Lung (tissue), 16 donors: ENCODE measurements around the gene NUCB1. TPM values are rescaled to one million over a fixed set of nuclear protein-coding genes. Genes with fewer than 3 reads are reported as not detected.
A peak's percentile ranks its signal among the peaks of the same experiment; 100 is the strongest.

ENCODE experiments used
- ATAC-seq: fragments of 200-7000 bp; cut with Tn5 transposase; one replicate; pipeline ENCODE4 v1.9.1; 2020; ENCODE audit warnings: moderate number of reproducible peaks; ENCODE audit not compliant: insufficient read depth, low FRiP score
- DNase-seq, 3 donors: peaks; one replicate each; pipeline ENCODE4 v3.0.0-alpha.2; 2013 to 2017
- H3K27ac ChIP-seq, 2 donors: one replicate each; pipeline ENCODE4 v1.5.1; 2013; ENCODE audit warnings: mild to moderate bottlenecking in 2 of 2, moderate library complexity in 2 of 2, control low read depth in 1 of 2, inconsistent platforms in 1 of 2, low read depth in 1 of 2, low read length in 1 of 2
- H3K27me3 ChIP-seq, 3 donors: one replicate each; pipeline ENCODE4 v1.5.1; 2013; ENCODE audit warnings: low read length in 2 of 3; ENCODE audit not compliant: control insufficient read depth in 3 of 3, insufficient read depth in 3 of 3
- H3K36me3 ChIP-seq, 4 donors: one replicate each; pipeline ENCODE4 v1.5.1; 2013; ENCODE audit warnings: low read length in 4 of 4, mild to moderate bottlenecking in 1 of 4, moderate library complexity in 1 of 4; ENCODE audit not compliant: control insufficient read depth in 4 of 4, insufficient read depth in 4 of 4
- H3K4me1 ChIP-seq, 5 donors: one replicate each; pipeline ENCODE4 v1.5.1; 2013; ENCODE audit warnings: low read length in 5 of 5, mild to moderate bottlenecking in 2 of 5, moderate library complexity in 1 of 5; ENCODE audit not compliant: control insufficient read depth in 5 of 5, insufficient read depth in 5 of 5
- H3K4me3 ChIP-seq: one replicate; pipeline ENCODE4 v1.5.1; 2013; ENCODE audit warnings: mild to moderate bottlenecking, control low read depth, moderate library complexity
- H3K9ac ChIP-seq, 2 donors: one replicate each; pipeline ENCODE4 v1.5.1; 2013; ENCODE audit warnings: low read length in 2 of 2, control low read depth in 1 of 2; ENCODE audit not compliant: insufficient read depth in 1 of 2
- H3K9me3 ChIP-seq, 4 donors: one replicate each; pipeline ENCODE4 v1.5.1; 2013; ENCODE audit warnings: low read length in 3 of 4, mild to moderate bottlenecking in 1 of 4, moderate library complexity in 1 of 4; ENCODE audit not compliant: control insufficient read depth in 4 of 4, insufficient read depth in 3 of 4
- WGBS, 2 donors: extraction: QIAGEN DNeasy Blood & Tissue Kit; methylation state at CpG; one replicate each; pipeline ENCODE4 v1.1.7; 2013; 5-methylcytosine and 5-hydroxymethylcytosine counted together
- long read RNA-seq, 5 donors: transcript quantifications; one replicate each; lab custom pipeline, GENCODE V29; 2026
- polyA plus RNA-seq, 2 donors: library from polyadenylated mRNA; stranded (reverse); fragments of 200-250 nt; gene quantifications; one replicate each; pipeline ENCODE4 v1.2.1, GENCODE V29; 2013
- total RNA-seq, 2 donors: library from RNA; depleted of rRNA in 1 of 2; stranded (reverse); fragments of >200 nt in 1 of 2; gene quantifications; one replicate each; pipeline ENCODE4 v1.2.1, GENCODE V29; 2014 to 2021
- TF ChIP-seq, protein P1 (sequence below): IDR thresholded peaks from 2 replicates; pipeline ENCODE4 v1.5.1; 2012; ENCODE audit warnings: mild to moderate bottlenecking; ENCODE audit errors: control extremely low read depth, extremely low read depth
- donor health status: control.
- donor health status: control.
- donor health status: Bipolar disorder and iron deficiency.
- donor health status: healthy.
- donor health status: DM: yes; HTN: yes; CAD: no.

Gene NUCB1
- total RNA-seq (100 to 1,000 TPM; 214 to 346 TPM), polyA plus RNA-seq (100 to 1,000 TPM; 362 to 367 TPM)
- long read RNA-seq, donor 1, transcript NUCB1-201 (13 exons, 2,668 nt), result major isoform, 36 of 118 reads
- long read RNA-seq, donor 1, partial matches to known transcripts, result 77 of 118 reads
- long read RNA-seq, donor 1, other reads (novel, unspliced or antisense), result 0 of 118 reads
- long read RNA-seq, donor 2, partial matches to known transcripts, result 0 of 5 reads
- long read RNA-seq, donor 2, other reads (novel, unspliced or antisense), result 0 of 5 reads
- long read RNA-seq, donor 3, partial matches to known transcripts, result 27 of 29 reads
- long read RNA-seq, donor 3, other reads (novel, unspliced or antisense), result 0 of 29 reads
- long read RNA-seq, donor 4, partial matches to known transcripts, result 7 of 10 reads
- long read RNA-seq, donor 4, other reads (novel, unspliced or antisense), result 0 of 10 reads
- long read RNA-seq, donor 5, transcript NUCB1-201 (13 exons, 2,668 nt), result major isoform, 7 of 38 reads
- long read RNA-seq, donor 5, partial matches to known transcripts, result 28 of 38 reads
- long read RNA-seq, donor 5, other reads (novel, unspliced or antisense), result 0 of 38 reads

DNA sequence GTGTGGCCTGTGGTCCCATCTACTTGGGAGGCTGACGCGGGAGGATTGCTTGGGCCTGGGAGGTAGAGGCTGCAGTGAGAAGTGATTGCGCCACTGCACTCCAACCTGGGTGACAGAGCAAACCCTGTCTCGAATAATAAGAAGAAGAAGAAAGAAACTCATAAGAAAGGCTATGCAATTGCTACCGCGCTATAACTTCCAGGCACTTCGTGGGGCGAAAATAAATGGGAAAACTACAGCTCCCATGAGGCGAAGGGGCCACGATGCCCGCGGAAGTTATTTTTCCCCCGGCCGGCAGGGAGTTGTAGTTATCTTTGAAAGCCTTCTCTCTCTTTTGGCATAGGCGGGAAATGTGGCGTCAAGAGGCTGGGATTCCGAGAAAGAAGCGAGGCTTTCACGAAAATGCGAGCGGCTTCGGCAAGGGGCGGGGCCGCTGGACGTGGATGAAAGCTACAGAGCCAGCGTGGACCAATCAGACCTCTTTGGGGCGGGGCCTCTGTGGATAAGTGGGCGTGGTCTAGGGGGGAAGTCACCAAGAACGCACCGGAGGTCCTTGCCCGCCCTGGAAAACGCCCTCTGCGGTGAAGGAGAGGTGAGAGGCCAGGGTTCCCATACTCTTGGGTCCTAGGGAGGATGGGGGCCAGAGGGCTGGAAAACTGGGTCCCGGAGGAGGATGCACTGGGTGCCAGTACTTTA lies at the start of gene NUCB1:
Gene NUCB1 (plus strand): TSS at position 532 of the 696 bp plus-strand sequence. CDS start 485 bp downstream, outside the sequence.
- Histone ChIP-seq H3K27me3 (no peaks in the 10 kb centered on the region), H3K4me1 (peaks cover 0 to 19% (median 9%) of the 10 kb centered on the region in 5 donors), H3K4me3 (peak within 1 kb of the TSS; percentile 82), H3K9me3 (no peaks in the 10 kb centered on the region), H3K27ac (peak within 1 kb of the TSS; percentile 88 to 92), H3K36me3 (peaks cover 3 to 13% (median 5%) of the 10 kb centered on the region in 4 donors), H3K9ac (peak within 1 kb of the TSS; percentile 16 to 83)
- TF ChIP-seq, protein P1, sequence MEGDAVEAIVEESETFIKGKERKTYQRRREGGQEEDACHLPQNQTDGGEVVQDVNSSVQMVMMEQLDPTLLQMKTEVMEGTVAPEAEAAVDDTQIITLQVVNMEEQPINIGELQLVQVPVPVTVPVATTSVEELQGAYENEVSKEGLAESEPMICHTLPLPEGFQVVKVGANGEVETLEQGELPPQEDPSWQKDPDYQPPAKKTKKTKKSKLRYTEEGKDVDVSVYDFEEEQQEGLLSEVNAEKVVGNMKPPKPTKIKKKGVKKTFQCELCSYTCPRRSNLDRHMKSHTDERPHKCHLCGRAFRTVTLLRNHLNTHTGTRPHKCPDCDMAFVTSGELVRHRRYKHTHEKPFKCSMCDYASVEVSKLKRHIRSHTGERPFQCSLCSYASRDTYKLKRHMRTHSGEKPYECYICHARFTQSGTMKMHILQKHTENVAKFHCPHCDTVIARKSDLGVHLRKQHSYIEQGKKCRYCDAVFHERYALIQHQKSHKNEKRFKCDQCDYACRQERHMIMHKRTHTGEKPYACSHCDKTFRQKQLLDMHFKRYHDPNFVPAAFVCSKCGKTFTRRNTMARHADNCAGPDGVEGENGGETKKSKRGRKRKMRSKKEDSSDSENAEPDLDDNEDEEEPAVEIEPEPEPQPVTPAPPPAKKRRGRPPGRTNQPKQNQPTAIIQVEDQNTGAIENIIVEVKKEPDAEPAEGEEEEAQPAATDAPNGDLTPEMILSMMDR, result no peak
- ATAC-seq (peak; percentile 95), DNase-seq (peak; percentile 100)
- 7% methylated on average over 32 to 34 of the region's 34 CpGs for WGBS, 2 donors

GRCh38 chr19:48852292-48852691 lies 47.8 kb upstream of the NUCB1 start:
- no peak for DNase-seq

GRCh38 chr19:48853483-48853882 lies 46.6 kb upstream of the NUCB1 start:
- ATAC-seq (no peak), DNase-seq (no peak)
- Histone ChIP-seq H3K4me3 (no peak overlapping the region), H3K9me3 (no peaks in the 10 kb centered on the region), H3K27me3 (no peaks in the 10 kb centered on the region), H3K27ac (no peak overlapping the region), H3K9ac (no peak overlapping the region), H3K36me3 (no peaks in the 10 kb centered on the region), H3K4me1 (no peaks in the 10 kb centered on the region)
- 92 to 98% methylated on average over 8 of the region's 8 CpGs for WGBS, 2 donors
- TF ChIP-seq, protein P1, result no peak

More at GRCh38 chr19:48852292-48852691, 47.8 kb upstream of the NUCB1 start:
- Histone ChIP-seq H3K9ac (no peak overlapping the region), H3K36me3 (peaks cover 0 to 3% (median 0%) of the 10 kb centered on the region in 4 donors), H3K27me3 (no peaks in the 10 kb centered on the region), H3K9me3 (no peaks in the 10 kb centered on the region), H3K4me3 (no peak overlapping the region), H3K4me1 (no peaks in the 10 kb centered on the region), H3K27ac (no peak overlapping the region)
- ATAC-seq, result no peak
- TF ChIP-seq, protein P1, result no peak
- WGBS, 2 donors, result 94 to 99% methylated on average over 4 of the region's 4 CpGs
